ENCODE results near the gene ITGA5.
A peak's percentile ranks its signal among the peaks of the same experiment; 100 is the strongest.

Gene ITGA5
- 279 to 462 reads per million in 2 donors for total RNA-seq

GRCh38 chr12:54419088-54419887 lies at the start of gene ITGA5:
ITGA5 (minus strand) TSS chr12:54419266; CDS start chr12:54419198, 68 bp downstream.
- DNase-seq = peak; percentile 25

DNA sequence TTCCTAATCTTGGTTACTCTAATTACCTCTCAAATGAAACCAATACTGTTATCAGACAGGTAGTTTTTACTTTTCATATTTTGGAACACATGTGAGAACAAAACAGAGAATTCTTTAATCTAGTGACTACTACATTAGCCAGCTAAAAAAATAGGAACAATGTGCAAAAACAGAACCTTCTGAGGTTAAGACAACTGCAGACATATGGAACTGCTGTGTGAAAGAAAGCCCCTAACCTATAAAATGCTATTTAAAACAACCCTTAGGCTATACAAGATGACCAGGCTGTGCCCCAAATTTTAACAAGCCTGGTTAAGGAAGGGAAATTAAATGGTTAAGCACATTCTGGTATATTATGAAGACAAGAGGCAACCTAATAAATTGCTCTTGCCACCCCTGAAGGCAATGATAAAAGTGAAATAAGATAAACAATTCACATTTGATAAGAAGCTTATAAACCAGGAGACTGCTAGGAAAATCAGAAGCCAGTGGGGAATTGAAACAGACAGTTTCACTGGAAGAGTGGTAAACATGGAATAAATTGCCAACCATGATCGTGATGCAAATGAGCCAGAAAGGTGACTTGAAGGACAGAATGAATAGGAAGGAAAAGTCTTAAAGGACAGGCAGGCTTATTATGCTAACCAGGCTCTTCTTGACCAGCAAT lies 46.9 kb upstream of the ITGA5 start:
- DNase-seq = no peak

DNA sequence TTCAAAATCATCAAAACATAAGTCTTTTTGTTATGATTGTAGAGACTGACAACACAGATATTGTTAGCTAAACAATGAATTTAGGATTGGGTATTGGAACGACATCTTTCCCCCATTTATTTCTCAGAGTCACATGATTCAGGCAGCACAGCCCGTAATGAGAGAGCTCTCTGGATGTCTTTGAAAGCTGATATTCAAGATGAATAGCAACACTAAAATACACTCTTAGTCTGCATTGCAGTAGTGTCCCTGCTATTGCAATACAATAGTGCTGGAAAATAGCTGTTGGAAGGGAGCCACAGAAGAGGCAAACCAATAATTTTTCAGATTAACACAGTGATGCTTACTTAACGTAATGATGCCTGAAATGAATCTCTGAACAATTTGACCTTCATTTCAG lies 44.4 kb upstream of the ITGA5 start:
- DNase-seq = no peak

- no peak for DNase-seq
Observed at GRCh38 chr12:54463034-54463433, 44.0 kb upstream of the ITGA5 start.

- DNase-seq = no peak
Observed at GRCh38 chr12:54460317-54460923, 41.4 kb upstream of the ITGA5 start.

DNA sequence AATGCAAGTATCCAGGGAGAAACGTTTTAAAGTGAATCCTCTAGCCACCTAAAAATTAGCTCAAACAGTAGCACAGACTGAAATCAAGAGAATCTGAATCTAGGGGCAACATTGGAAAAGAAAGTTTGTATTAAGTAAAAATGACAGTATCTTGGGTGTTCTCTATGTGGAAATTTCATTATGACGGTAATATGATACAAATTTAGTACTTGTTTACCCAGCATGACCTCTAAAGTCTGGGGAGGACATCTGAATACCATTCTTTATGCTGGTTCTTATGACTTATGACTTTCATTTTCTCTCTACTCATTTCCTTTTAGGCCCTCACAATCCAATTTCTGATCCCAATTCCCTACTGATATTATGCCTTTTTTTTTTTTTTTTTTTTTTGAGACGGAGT lies 40.3 kb upstream of the ITGA5 start:
- DNase-seq = no peak

DNA sequence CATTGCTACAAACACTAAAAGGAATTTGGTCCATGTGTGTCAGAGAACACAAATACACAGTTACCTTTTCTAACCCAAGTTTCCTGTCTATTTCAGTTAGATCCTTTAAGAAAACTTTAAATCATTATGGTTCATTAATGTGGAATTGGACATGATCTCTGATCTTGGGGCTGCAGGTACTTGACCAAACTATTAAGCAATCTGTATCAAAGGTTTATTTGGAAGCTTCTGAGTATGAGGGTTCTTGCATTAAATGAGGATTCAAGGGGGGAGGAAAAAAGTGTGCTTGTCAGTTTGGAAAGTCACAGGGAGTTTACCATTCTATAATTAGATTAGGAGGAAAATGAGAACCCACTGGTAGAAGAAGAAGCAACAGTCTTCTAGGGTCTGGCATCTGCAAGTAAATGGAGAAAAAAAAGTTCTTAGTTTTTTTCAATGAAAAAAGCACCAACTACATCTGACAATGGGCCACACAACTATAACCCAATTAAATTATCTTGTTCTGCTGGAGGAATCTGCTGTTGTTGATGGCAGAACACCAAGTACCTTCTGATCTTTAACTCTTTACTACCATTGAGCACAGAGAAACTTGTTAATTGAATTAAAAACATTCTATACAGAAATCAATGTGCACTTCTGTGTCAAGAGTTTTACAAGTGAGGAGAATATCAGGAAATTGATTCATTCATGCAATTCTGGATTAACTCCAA lies 36.8 kb upstream of the ITGA5 start:
- DNase-seq = no peak

DNA sequence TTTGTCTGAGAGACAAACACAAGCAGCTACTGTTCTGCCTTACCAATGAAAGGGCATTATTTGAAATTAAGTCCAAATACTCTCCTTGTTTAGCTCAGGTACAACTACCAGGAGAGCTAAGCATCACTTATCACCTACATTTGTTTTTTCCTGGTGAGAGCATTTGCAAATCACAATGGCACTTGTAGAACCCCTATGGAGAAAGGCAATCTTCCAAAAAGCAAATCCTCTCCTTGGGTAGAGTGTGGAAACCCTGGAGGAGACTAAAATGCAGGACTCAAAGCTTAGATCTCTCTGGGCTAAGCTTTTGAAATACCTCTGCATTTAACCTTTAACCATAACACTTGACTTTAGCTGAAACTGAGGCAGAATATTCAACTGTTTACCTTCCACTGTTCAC lies 33.6 kb upstream of the ITGA5 start:
- no peak for DNase-seq

DNA sequence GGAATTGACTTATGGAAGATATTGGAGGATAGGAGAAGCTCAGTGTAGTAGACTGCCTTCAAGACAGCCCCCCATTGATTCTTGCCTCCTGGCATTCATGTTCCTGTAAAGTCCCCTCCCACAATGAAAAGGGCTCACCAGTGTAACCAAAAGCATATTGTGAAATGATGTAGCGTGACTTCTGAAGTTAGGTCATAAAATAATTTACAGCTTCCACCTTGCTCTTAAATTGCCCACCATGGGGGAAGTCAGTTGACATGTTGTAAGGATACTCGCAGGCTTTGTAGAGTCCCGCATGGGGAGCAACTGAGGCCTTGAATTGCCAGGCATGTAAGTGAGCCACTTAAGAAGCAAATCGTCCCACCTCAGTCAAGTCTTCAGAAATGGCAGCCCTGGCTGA lies 29.3 kb upstream of the ITGA5 start:
- no peak for DNase-seq

GRCh38 chr12:54447917-54448316 lies 28.9 kb upstream of the ITGA5 start:
- DNase-seq = no peak

GRCh38 chr12:54444206-54444605 lies 25.1 kb upstream of the ITGA5 start:
- DNase-seq = no peak

DNA sequence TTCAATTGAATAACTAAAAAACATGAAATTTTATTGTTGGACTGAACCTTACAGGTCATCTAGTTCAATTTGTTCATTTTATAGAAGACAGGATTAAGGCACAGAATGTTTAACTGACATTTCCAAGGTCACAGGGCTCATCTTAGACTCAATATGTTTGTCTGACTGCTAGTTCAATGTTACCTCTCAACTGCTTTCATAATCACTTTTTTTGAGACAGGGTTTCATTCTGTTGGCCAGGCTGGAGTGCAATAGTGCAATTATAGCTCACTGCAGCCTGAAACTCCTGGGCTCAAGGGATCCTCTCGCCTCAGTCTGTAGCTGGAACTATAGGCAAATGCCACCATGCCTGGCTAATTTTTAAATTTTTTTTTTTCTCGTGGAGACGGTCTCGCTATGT lies 24.4 kb upstream of the ITGA5 start:
- no peak for DNase-seq

DNA sequence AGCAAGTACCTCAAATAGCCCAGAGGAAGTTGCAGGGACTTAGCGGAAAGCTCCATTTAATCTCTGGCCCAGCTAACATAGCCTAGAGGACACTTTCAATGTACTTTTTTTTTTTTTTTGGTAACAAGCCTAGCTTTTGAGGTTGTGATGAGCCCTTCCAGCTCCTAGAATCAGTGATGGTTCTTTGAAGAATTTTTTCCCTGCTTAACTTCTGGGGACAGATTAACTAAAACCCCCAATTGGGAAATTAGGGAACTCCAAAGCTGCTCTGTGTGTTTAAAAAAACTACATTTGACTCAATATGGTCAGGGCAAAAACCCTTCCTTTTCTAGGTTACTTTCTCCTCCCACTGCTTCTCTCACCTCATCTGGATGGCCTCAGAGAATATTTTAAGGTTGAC lies 23.9 kb upstream of the ITGA5 start:
- DNase-seq = no peak

GRCh38 chr12:54442099-54442498 lies 23.0 kb upstream of the ITGA5 start:
- no peak for DNase-seq

DNA sequence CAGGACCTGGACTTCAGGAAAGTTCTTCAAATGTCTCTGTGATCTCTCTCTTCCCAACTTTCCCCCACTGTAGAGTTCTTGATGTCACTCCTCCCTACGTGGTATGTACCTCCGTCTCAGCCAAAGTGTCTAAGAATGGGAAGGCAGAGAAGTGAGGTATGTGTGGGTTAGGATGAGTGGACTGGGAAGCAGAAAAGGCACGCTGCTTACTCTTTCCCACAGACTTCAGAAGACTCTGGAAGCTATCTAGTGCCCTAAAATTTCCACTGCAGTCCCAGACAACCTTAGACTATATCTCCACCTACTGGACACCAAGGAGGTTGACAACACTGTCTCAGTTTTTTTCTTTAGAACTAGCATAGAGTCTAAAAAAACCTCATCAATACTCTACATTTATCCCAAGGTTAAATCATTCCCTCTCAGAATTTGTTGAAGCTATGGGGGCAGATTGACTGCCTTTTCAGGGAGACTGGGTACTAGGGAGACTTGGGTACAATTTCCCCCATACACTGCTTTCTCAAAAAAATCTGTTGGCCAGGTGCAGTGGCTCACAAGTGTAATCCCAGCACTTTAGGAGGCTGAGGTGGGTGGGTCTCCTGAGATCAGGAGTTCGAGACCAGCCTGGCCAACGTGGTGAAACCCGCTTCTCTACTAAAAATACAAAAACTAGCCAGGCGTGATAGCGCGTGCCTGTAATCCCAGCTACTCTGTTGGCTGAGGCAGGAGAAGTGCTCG lies 20.6 kb upstream of the ITGA5 start:
- DNase-seq = no peak

- DNase-seq = no peak
Observed at GRCh38 chr12:54439096-54439495, 20.0 kb upstream of the ITGA5 start.

DNA sequence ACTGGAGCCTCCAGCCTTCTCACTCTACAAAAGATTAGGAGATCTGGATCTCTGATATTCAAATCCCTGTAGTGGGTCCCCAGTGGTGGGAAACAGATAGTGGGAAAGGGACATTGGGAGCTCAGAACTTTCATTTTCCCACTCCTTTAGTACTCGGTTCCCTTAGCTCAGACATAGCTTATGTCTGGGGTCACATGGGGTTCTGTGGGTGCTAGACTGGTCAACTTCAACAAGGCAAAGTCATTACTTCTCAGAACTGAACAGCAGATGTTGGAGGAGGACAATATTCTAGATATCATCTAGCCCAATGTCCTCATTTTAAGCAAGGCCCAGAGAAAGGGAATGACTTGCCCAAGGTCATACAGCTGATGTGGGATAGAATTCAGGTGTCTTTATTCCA lies 19.5 kb upstream of the ITGA5 start:
- no peak for DNase-seq

- no peak for DNase-seq
Observed at GRCh38 chr12:54437697-54438096, 18.6 kb upstream of the ITGA5 start.

GRCh38 chr12:54437243-54437642 lies 18.2 kb upstream of the ITGA5 start:
- no peak for DNase-seq

DNA sequence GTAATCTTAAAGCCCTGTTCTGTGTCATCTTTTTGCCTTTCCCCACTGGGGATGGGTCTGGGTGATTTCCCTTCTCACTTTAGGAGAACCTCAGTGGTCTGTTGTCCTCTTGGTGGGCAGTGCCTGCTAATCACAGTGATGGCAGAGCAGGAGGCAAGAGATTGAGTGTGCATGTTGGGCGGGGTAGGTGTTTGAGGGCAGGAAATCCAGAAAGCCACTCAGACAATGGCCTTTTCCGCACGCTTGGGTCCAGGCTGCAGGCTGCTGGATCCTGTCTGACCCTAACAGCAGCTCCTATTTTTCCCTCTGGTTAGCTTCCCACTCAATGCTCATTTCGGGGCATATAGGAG lies 13.7 kb upstream of the ITGA5 start:
- DNase-seq = no peak

DNA sequence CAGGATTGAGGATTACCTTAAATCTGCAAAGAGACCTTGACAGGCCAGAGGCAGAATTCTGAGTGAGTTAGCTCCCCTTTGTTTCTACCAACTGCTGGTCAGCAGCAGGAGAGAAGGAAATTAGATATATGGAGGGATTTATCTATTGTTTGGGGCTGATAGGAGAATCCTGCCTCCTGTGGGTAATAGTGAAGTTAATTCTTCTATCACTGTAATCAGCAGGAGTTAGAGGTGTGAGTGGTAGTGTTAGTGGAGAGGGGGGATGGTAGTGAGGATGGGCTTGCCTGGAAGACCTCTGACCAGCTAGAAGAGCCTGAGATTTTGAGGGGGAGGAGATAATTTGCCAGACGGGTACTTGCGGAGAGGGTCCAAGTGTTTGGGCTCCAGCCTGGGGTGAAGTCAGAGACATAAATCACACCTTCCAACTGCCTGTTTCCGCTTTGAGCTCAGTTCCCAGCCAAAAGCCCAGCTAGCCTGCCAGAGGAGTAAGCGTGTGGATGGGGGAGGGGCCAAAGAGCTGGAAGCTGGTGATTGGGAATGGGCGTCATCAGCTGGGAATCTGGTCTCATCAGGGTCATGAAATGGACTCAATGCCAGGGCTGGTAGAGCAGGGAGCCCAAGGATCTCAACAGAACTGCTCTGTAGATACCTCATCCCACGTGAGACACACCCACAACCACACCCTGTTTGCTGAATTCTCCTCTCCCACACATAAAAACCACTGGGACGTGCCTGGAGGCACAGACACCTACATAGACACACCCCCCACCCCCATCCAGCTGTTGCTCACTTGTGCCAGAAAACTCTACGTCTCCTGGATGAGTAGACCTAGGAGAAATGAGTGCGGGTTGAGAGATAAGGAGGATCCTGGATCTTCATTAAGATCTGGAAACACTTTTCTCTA lies 13.1 kb upstream of the ITGA5 start:
- DNase-seq = no peak

All from activated gamma-delta T cell (primary cell).